Ovary (tissue), 3 donors: ENCODE data around the gene NPS.

Experiments
- CTCF ChIP-seq, 3 donors: fragments of 450-650 bp in 2 of 3; fragments of 200-600 bp in 1 of 3; IDR thresholded peaks; one replicate each; pipeline versions ENCODE4 v1.5.1 to v1.8.0; 2016 to 2022; ENCODE audit warnings: antibody characterized with exemption in 3 of 3, mild to moderate bottlenecking in 1 of 3
- POLR2A ChIP-seq: fragments of 450-650 bp; IDR thresholded peaks from one replicate; pipeline ENCODE4 v1.6.1; 2017; ENCODE audit warnings: antibody characterized with exemption, mild to moderate bottlenecking, moderate library complexity
- donor health status: DM: no; HTN: no; CAD: no.

GRCh38 chr10:127563718-127564553, 14.8 kb downstream of the NPS start:
- TF ChIP-seq CTCF (IDR thresholded peaks at IDR 0.05) (no peak), POLR2A (no peak)
